Prostate gland (tissue), 2 donors: ENCODE measurements around the gene DSCAML1.

Source experiments
- CTCF ChIP-seq, 4 experiments: fragments of 200-600 bp in 2 of 4; fragments of 450-650 bp in 2 of 4; sonication (generic) in 2 of 4; IDR thresholded peaks; 1 replicate in 3 of 4; 2 replicates in 1 of 4; pipeline ENCODE4 v1.5.1; 2016 to 2019; ENCODE audit warnings: antibody characterized with exemption in 4 of 4, mild to moderate bottlenecking in 2 of 4, moderate library complexity in 2 of 4
- POLR2A ChIP-seq: fragments of 450-650 bp; IDR thresholded peaks from one replicate; pipeline ENCODE4 v1.6.1; 2016; ENCODE audit warnings: antibody characterized with exemption, mild to moderate bottlenecking

GRCh38 chr11:117631336-117632140, 165.5 kb downstream of the DSCAML1 start:
- TF ChIP-seq CTCF (IDR thresholded peaks at IDR 0.05) (no peak), POLR2A (no peak)
